Measurements from ENCODE around the gene MRAS. TPM values are rescaled to one million over a fixed set of nuclear protein-coding genes. Genes with fewer than 3 reads are reported as not detected.

MRAS gene
- total and polyA plus RNA-seq, 2 donors from 2014 or later = 30.9 to 106 TPM

- no peak for FAIRE-seq
Measured at GRCh38 chr3:138398791-138399575, 50.6 kb downstream of the MRAS start.

DNA sequence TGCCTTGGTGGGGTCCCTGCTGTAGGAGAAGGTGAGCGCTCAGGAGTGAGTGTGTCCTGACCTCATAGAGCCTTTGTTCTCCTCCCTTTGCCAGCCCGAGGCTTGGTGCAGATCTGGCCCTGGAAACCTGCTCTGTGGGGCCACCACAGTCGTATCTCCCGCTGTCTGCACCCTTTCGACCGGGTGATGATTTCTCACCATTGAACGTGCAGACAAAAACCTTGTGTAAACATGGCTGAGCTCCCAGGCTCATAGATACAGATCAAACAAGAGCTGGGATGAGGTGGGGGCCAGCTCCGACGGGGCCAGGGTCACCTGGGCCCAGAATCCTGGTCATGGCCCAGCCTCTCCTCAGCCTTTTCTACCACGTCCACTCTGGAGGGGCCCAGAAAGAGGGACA lies 51.4 kb downstream of the MRAS start:
- no peak for TF ChIP-seq CTCF (IDR thresholded peaks at IDR 0.05; ENCODE audit: borderline replicate concordance, extremely low read depth, insufficient read depth)
- no peaks in the 10 kb centered on the region for H3K4me1 ChIP-seq (ENCODE audit: control insufficient read depth in 2 of 3, insufficient read depth in 2 of 3, low read depth in 1 of 3, low read length in 3 of 3)
- H3K9ac ChIP-seq (ENCODE audit: low read length in 3 of 3) = no peak overlapping the region
- H3K27me3 ChIP-seq (ENCODE audit: control insufficient read depth, insufficient read depth, low read length) = no peaks in the 10 kb centered on the region
- H3K36me3 ChIP-seq (ENCODE audit: control insufficient read depth in 2 of 3, insufficient read depth in 3 of 3, low read length in 3 of 3) = peaks cover 0 to 14% (median 6%) of the 10 kb centered on the region in 3 donors
- FAIRE-seq (no peak), DNase-seq (no peak)
- no peak overlapping the region for H3K27ac ChIP-seq (ENCODE audit: low read depth in 2 of 2, low read length in 2 of 2)
- no peaks in the 10 kb centered on the region for H3K9me3 ChIP-seq (ENCODE audit: control insufficient read depth in 2 of 3, insufficient read depth in 1 of 3, low read length in 3 of 3)
- no peak overlapping the region for H3K4me3 ChIP-seq (ENCODE audit: low read length in 3 of 3)
- intact Hi-C loops (cut with DNase I) = no loop called here

More at GRCh38 chr3:138398791-138399575, 50.6 kb downstream of the MRAS start:
- Histone ChIP-seq H3K4me3 (ENCODE audit: low read length in 3 of 3) (no peak overlapping the region), H3K9ac (ENCODE audit: low read length in 3 of 3) (no peak overlapping the region), H3K27ac (ENCODE audit: low read depth in 2 of 2, low read length in 2 of 2) (no peak overlapping the region), H3K36me3 (ENCODE audit: control insufficient read depth in 2 of 3, insufficient read depth in 3 of 3, low read length in 3 of 3) (peaks cover 0 to 6% (median under 1%) of the 10 kb centered on the region in 3 donors), H3K9me3 (ENCODE audit: control insufficient read depth in 2 of 3, insufficient read depth in 1 of 3, low read length in 3 of 3) (no peaks in the 10 kb centered on the region), H3K4me1 (ENCODE audit: control insufficient read depth in 2 of 3, insufficient read depth in 2 of 3, low read depth in 1 of 3, low read length in 3 of 3) (no peaks in the 10 kb centered on the region), H3K27me3 (ENCODE audit: control insufficient read depth, insufficient read depth, low read length) (no peaks in the 10 kb centered on the region)
- no peak for DNase-seq
- intact Hi-C loops (cut with DNase I) = no loop called here
- TF ChIP-seq CTCF (IDR thresholded peaks at IDR 0.05; ENCODE audit: borderline replicate concordance, extremely low read depth, insufficient read depth) = no peak

GRCh38 chr3:138400651-138401070 lies 52.3 kb downstream of the MRAS start:
- intact Hi-C loops (cut with DNase I) = no loop called here
- H3K9me3 ChIP-seq (ENCODE audit: control insufficient read depth in 2 of 3, insufficient read depth in 1 of 3, low read length in 3 of 3) = no peaks in the 10 kb centered on the region
- DNase-seq (no peak), FAIRE-seq (no peak)
- no peak overlapping the region for H3K9ac ChIP-seq (ENCODE audit: low read length in 3 of 3)
- H3K27ac ChIP-seq (ENCODE audit: low read depth in 2 of 2, low read length in 2 of 2) = no peak overlapping the region
- peaks cover 0 to 14% (median 6%) of the 10 kb centered on the region in 3 donors for H3K36me3 ChIP-seq (ENCODE audit: control insufficient read depth in 2 of 3, insufficient read depth in 3 of 3, low read length in 3 of 3)
- no peaks in the 10 kb centered on the region for H3K27me3 ChIP-seq (ENCODE audit: control insufficient read depth, insufficient read depth, low read length)
- no peak for TF ChIP-seq CTCF (IDR thresholded peaks at IDR 0.05; ENCODE audit: borderline replicate concordance, extremely low read depth, insufficient read depth)
- no peaks in the 10 kb centered on the region for H3K4me1 ChIP-seq (ENCODE audit: control insufficient read depth in 2 of 3, insufficient read depth in 2 of 3, low read depth in 1 of 3, low read length in 3 of 3)
- no peak overlapping the region for H3K4me3 ChIP-seq (ENCODE audit: low read length in 3 of 3)
